GM21367 (cell line): Measurements from ENCODE around the gene HOXC13.

Experiments used
- ATAC-seq: cut with Tn5 transposase; IDR thresholded peaks from one replicate; pipeline ENCODE4 v1.9.1; 2021; ENCODE audit not compliant: unreplicated experiment

Gene HOXC13

GRCh38 chr12:53981634-53982565 is 43.3 kb downstream of the HOXC13 start:
- no peak for ATAC-seq

DNA sequence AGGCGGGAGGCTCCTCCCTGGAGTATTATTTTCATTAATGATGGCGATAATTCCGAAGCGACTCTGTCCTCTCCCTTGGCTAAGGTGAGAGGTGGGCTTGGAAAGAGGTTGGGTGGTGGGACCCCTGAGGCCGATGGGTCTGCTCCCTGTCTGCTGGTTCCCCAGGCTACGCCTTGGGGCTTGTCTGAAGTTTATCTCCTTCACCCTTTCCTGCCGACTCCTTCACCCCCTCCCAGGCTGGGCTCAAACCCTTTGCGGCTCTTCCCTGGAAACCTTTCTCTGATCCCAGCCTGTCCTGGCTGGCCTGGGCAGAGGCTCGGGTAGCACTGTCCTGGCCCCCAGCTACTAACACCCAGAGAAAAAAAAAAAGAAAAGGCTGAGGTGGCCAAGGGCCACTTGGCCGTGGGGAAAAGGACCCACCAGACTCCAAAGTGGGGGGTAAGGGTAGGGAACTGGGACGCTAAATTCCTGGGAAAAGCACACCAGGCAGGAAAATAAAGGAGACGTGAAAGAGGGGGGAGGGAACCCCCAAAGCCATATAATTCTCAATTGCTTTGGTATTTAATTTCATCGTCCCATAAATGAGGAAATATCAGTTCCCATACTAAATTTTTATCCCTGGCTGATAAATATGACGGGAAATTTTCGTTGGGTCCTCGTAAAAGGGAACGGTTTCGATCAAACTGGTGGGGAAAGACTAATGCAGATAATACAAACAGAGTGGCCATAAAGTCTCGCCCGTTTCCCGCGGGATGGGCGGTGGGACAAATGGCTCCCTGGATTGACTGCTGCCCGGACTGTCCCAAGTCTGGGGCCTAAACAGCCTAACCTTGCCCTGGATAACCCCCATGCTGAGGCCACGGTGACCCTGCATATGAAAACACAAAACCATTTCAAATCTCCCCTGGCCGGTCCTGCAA is 44.3 kb downstream of the HOXC13 start:
- ATAC-seq: no peak

GRCh38 chr12:53983568-53983949 is 44.9 kb downstream of the HOXC13 start:
- no peak for ATAC-seq

- ATAC-seq: no peak
These were observed 45.4 kb downstream of the HOXC13 start for GRCh38 chr12:53983950-53984572.

DNA sequence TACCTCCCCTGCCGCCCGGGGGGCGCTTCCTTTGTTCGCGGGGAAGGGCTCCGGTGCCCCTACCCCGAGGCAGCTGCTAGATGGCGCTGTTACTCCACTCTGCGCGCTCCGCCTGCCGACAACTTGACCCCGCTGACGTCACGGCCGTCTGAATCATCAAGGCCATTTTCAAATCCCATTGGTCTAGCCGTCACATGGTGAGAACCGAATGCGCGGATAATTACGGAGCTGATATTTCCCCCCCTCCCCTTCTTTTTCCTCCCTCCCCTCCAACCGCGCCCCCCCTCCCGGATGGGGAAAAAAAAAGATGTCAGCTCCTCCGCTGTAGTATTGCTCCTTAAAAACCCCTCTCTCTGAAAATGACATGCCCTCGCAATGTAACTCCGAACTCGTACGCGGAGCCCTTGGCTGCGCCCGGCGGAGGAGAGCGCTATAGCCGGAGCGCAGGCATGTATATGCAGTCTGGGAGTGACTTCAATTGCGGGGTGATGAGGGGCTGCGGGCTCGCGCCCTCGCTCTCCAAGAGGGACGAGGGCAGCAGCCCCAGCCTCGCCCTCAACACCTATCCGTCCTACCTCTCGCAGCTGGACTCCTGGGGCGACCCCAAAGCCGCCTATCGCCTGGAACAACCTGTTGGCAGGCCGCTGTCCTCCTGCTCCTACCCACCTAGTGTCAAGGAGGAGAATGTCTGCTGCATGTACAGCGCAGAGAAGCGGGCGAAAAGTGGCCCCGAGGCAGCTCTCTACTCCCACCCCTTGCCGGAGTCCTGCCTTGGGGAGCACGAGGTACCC is 46.5 kb downstream of the HOXC13 start, which contains the start of gene HOXC10:
TSS of gene HOXC10 (plus strand) at position 246 of the 791 bp plus-strand sequence. CDS start at position 360, 114 bp downstream.
- no peak for ATAC-seq

DNA sequence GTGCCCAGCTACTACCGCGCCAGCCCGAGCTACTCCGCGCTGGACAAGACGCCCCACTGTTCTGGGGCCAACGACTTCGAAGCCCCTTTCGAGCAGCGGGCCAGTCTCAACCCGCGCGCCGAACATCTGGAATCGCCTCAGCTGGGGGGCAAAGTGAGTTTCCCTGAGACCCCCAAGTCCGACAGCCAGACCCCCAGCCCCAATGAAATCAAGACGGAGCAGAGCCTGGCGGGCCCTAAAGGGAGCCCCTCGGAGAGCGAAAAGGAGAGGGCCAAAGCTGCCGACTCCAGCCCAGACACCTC is 47.0 kb downstream of the HOXC13 start:
- ATAC-seq: no peak

DNA sequence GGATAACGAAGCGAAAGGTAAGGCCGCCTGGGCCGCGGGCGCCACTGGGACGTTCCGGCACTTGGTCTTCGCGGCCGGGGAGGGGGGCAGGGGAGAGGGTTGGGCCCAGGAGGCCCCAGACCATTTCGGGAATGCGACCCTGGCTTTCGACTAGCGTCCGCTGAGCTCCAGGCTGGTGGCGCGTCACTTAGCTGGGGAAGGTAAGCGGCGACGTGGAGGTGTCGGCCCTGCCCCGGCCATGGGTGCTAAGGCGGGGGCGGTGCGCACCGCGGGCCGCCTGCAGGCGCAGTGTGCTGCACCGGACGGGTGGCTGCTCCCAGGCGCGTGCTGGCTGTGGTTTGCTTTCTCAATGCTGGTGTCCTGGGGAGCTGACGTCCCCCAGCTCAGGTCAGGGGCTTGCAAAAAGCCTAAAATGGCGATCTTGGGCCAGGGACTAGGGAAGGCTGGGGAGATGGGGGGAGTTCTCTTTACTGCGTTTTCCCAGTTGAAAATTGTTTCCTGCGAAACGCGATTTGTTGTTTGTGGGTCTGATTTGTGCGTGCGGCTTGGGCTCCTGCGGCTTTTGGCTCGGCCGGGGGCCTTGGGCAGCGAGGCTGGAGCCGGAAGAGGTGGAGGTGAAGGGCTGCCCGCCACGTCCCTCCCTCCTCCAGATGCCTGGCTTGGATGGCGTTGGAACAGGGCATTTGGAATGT is 47.5 kb downstream of the HOXC13 start:
- no peak for ATAC-seq

GRCh38 chr12:53986686-53987483 is 48.3 kb downstream of the HOXC13 start:
- ATAC-seq: no peak

DNA sequence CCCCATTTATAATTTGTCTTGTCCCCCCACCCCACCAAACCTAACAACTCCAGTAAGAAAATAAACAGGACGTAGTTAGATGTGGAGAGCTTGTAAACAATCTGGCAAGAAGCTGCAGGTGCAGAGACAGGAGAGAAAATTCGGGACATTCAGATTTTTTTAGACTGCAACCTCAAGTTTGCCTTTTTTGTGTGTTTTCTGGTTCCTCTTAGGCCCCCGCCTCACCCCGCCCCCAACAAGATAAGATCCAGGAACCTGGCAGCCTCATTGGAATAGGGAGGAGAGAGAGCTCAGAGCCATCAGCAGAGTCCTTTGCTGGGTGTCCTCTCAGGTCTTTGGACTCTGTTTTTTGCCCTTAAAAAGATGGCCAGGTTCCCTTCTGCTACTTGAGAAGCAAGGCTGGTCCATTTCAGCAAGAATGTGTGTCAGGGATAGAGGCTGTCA is 49.2 kb downstream of the HOXC13 start:
- ATAC-seq: no peak

DNA sequence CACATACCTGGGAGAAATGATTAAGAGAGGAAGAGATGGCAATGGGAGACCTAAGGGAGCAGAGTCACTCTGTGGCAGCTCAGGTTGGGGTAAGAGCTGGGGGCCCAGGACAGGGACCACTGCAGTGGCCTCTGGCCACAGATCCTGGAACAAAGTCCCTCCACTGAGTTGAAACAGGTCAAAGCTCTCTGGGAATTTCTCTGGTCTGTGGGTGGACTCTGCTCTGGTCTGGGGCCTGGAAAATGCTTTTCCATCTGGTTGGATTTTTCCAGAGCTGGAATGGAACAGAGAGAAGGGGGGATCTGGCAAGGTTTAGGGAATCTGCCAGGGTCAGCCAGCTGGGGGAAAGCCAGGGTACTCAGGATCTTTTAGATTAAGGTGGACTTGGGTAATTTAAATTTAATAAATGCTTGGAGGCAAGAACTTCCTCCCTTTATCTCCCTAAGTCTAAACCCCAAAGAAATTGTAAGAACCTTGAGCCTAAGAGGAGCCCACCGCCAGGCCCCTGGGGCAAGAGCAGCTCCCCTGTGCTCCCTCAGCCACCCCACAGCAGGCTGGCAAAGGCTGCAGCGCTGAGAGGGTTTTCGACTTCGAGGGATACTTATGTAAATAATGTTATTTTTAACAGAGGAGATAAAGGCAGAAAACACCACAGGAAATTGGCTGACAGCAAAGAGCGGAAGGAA is 50.1 kb downstream of the HOXC13 start:
- no peak for ATAC-seq

GRCh38 chr12:53989227-53990113 is 50.8 kb downstream of the HOXC13 start:
- no peak for ATAC-seq

DNA sequence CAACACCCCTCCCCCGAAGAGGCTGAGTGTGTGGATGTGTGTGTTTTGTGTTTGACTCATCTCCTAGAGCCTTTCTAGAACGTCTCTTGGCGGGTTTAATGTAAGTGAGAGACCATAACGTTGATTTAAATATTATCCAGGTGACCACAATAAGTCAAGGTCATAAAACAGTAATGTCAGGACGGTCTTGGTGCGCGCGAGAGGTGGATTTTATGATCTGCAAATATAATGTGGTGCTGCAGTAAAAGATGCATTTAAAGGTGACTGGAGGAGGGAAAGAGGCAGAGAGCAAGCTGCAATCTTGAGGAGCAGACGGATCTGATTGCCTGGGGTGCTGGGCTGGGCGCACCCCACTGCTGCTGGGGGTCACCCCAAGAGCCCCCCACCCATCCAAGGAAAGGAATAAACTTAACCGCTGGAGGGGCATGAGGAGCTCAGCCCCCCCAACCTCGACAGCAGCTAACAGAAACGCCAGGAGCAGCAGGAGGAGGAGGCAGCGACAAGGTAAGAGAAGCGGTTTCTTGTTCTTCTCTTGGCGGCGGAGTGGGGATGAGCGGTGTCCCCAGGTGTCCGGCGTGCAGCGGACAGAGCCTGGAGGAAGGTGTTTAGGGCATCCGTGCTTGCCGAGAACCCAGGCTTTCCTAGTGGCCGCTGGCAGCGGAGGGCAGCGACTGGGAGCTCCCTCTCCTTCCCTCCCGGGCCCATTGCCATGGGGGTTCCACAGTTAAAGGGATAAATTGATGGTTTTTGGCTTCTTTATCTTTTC is 51.9 kb downstream of the HOXC13 start:
- no peak for ATAC-seq

DNA sequence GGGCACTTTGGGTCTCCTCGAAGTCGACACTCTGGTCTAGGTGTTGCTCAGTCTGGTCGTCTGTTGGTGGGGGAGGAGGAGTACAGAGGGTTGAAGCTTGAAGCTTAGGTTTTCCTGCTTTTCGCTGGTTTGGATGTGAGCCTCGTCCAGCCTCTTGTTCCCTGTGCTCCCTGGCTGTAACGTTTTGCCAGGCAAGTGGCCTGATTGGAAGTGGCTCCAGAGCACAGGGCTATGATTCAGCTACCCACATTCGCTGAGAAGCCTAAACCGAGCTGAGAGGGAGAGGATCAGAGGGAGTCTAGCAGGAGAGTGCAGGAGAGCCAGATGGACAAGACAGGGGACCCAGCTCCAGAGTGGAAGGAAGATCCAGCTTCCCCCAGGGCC is 52.4 kb downstream of the HOXC13 start:
- no peak for ATAC-seq

DNA sequence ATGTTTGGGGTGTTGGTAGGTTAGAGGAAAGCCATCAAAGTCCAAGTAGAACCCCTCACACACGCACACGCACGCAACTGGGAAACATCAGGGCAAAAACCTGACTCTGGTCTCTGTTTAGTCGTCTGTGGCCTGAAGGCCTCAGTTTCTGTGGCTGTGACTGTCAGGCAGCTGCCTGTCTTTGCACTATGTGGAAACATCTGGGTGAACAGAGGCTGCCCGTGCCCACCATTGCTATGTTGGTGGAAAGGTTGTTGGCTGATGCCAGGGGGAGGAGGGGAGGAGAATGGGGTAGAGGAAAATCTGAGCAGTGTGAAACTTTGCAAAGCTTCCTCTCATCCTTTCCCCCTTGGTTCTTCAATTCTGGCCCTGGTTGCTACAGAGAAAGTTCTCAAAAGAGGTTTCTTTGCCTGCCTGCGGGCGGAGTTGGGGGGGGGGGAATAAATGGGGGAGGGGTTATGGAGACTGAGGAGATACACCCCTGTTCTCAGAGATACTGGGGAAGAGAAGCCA is 53.8 kb downstream of the HOXC13 start:
- no peak for ATAC-seq

DNA sequence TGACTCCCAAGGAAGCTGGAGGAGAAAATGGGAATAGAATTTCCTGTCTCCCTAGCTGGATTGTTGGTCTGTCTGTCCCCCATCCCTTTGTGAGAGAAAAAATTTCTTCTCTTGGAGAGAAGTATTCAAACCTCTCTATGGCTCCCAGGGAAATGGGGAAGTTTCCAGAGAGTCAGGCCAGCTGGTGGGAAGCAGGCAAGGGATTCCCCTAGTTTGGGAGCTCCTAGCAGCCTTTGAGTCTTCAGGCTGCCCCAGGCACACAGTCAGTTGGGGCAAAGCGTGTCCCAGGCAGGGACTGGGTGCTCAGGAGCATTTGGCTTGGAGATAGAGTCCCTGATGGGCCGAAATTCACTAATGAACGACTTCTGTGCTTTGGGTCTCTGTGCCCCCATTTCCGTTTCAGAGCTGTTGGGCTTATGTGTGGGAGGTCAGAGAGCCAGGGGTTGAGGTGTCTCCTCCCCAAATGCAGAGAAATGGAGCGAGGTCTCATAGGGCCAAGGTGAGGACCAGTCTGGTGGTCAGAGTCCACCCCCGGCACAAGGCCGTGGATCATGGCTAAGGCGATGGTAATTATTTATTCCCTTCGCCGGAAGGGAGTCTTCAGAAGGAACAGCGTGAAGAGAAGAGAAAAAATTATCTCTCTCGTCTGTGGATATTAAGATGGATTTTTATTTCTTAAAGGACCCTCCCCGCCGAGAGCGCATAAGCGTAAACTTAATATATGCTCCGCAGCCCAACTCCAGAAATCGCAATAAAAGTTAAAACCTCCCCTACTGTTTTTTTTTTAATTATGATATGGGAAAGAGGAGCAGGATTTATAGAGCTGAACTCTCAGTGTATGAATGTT is 54.8 kb downstream of the HOXC13 start:
- no peak for ATAC-seq

GRCh38 chr12:53994009-53994263 is 55.3 kb downstream of the HOXC13 start:
- no peak for ATAC-seq
